ENCODE data around the gene GNA12.

DNA sequence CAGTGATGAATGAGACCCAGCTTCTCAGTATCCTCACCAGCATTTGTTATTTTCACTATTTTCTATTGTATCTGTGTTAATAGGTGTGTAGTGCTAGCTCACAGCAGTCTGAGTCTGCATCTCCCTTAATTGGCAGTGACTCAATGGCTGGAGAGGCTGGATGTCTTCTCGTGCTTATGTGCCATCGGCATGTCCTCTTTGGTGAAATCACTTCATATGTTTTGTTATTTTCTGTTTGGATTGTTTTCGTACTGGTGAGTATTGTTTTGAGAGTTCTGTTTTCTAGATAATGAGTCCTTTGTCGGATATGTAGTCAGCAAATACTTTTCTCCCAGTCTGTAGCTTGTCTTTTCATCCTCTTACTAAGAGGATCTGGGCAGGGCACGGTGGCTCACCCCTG, 90.0 kb downstream of the GNA12 start:
- TF ChIP-seq CTCF (conservative IDR thresholded peaks at IDR 0.05) (no peak), ZFX (IDR thresholded peaks at IDR 0.05) (no peak)
